ENCODE results near the gene WIPF1. TPM values are rescaled to one million over a fixed set of nuclear protein-coding genes. Genes with fewer than 3 reads are reported as not detected.

Gene WIPF1
- total and polyA plus RNA-seq, 10 donors: 74.9 to 265 (median 175) TPM

GRCh38 chr2:174617120-174617519 is 19.5 kb upstream of the WIPF1 start:
- H3K4me3 ChIP-seq: no peak overlapping the region
- H3K4me1 ChIP-seq: peaks cover 43 to 100% (median 81%) of the 10 kb centered on the region in 6 donors
- peak overlapping the region in 5 of 8 donors; percentile 13 to 70 (median 53) for H3K27ac ChIP-seq
- peaks cover 0 to 76% (median 8%) of the 10 kb centered on the region in 6 donors for H3K36me3 ChIP-seq
- intact Hi-C loops (cut with DNase I; ENCODE audit: low total_unique reads): no loop called here
- 88 to 97% (median 93%) methylated on average over 2 of the region's 2 CpGs for WGBS, 5 donors
- H3K27me3 ChIP-seq (replicated peaks in 1 of 7): no peaks in the 10 kb centered on the region
- no peak for DNase-seq
- H3K9me3 ChIP-seq: no peaks in the 10 kb centered on the region
- TF ChIP-seq CTCF (IDR thresholded peaks at IDR 0.05 in 8 of 11, conservative IDR thresholded peaks at IDR 0.05 in 3 of 11): no peak
- TF ChIP-seq POLR2AphosphoS5 (IDR thresholded peaks at IDR 0.05): no peak
- TF ChIP-seq POLR2A (IDR thresholded peaks at IDR 0.05): no peak

GRCh38 chr2:174615871-174616436 is 18.4 kb upstream of the WIPF1 start:
- Histone ChIP-seq H3K36me3 (peaks cover 0 to 70% (median 7%) of the 10 kb centered on the region in 6 donors), H3K27me3 (replicated peaks in 1 of 7) (no peaks in the 10 kb centered on the region), H3K9me3 (no peaks in the 10 kb centered on the region), H3K4me3 (no peak overlapping the region), H3K27ac (peak overlapping the region; percentile 27 to 70 (median 56)), H3K4me1 (peaks cover 54 to 100% (median 82%) of the 10 kb centered on the region in 6 donors)
- WGBS, 5 donors: 43 to 64% (median 49%) methylated on average over 4 of the region's 4 CpGs
- intact Hi-C loops (cut with DNase I; ENCODE audit: low total_unique reads): no loop called here
- TF ChIP-seq CTCF (IDR thresholded peaks at IDR 0.05 in 8 of 11, conservative IDR thresholded peaks at IDR 0.05 in 3 of 11): no peak
- peak in 1 of 3 donors; percentile 10 for TF ChIP-seq POLR2AphosphoS5 (IDR thresholded peaks at IDR 0.05)
- TF ChIP-seq POLR2A (IDR thresholded peaks at IDR 0.05): no peak
- DNase-seq: no peak

GRCh38 chr2:174614261-174614660 is 16.7 kb upstream of the WIPF1 start:
- TF ChIP-seq CTCF (IDR thresholded peaks at IDR 0.05 in 8 of 11, conservative IDR thresholded peaks at IDR 0.05 in 3 of 11): no peak
- TF ChIP-seq POLR2A (IDR thresholded peaks at IDR 0.05): no peak
- TF ChIP-seq POLR2AphosphoS5 (IDR thresholded peaks at IDR 0.05): no peak
- H3K36me3 ChIP-seq: peaks cover 0 to 65% (median 0%) of the 10 kb centered on the region in 6 donors
- H3K4me3 ChIP-seq: no peak overlapping the region
- WGBS, 5 donors: 85 to 96% (median 93%) methylated on average over 4 of the region's 4 CpGs
- peak overlapping the region in 1 of 8 donors; percentile 14 for H3K27ac ChIP-seq
- intact Hi-C loops (cut with DNase I; ENCODE audit: low total_unique reads): no loop called here
- peaks cover 63 to 100% (median 95%) of the 10 kb centered on the region in 6 donors for H3K4me1 ChIP-seq
- DNase-seq: no peak
- no peaks in the 10 kb centered on the region for H3K9me3 ChIP-seq
- H3K27me3 ChIP-seq (replicated peaks in 1 of 7): no peaks in the 10 kb centered on the region

- Histone ChIP-seq H3K27me3 (replicated peaks in 1 of 7) (no peaks in the 10 kb centered on the region), H3K27ac (peak overlapping the region in 4 of 8 donors; percentile 4 to 41 (median 22)), H3K36me3 (peaks cover 0 to 65% (median 0%) of the 10 kb centered on the region in 6 donors), H3K4me1 (peaks cover 65 to 100% (median 95%) of the 10 kb centered on the region in 6 donors), H3K4me3 (no peak overlapping the region), H3K9me3 (no peaks in the 10 kb centered on the region)
- 43 to 59% (median 47%) methylated on average over 2 of the region's 2 CpGs for WGBS, 5 donors
- no peak for DNase-seq
- intact Hi-C loops (cut with DNase I; ENCODE audit: low total_unique reads): no loop called here
- TF ChIP-seq POLR2A (IDR thresholded peaks at IDR 0.05) (no peak), POLR2AphosphoS5 (IDR thresholded peaks at IDR 0.05) (no peak), CTCF (IDR thresholded peaks at IDR 0.05 in 8 of 11, conservative IDR thresholded peaks at IDR 0.05 in 3 of 11) (no peak)
Observed at GRCh38 chr2:174613531-174613930, 15.9 kb upstream of the WIPF1 start.
